Germinal center (tissue), 1 donor: ENCODE measurements around the gene THSD4.
"Not testable (repeated sequence)": the region's sequence is repeated elsewhere in the genome, so short reads cannot be mapped to it uniquely, and the experiment has no call there.

Experiments
- DNase-seq: peaks from one replicate; pipeline ENCODE4 v3.0.0; 2012; ENCODE audit warnings: mixed read lengths, low spot score

THSD4 gene

DNA sequence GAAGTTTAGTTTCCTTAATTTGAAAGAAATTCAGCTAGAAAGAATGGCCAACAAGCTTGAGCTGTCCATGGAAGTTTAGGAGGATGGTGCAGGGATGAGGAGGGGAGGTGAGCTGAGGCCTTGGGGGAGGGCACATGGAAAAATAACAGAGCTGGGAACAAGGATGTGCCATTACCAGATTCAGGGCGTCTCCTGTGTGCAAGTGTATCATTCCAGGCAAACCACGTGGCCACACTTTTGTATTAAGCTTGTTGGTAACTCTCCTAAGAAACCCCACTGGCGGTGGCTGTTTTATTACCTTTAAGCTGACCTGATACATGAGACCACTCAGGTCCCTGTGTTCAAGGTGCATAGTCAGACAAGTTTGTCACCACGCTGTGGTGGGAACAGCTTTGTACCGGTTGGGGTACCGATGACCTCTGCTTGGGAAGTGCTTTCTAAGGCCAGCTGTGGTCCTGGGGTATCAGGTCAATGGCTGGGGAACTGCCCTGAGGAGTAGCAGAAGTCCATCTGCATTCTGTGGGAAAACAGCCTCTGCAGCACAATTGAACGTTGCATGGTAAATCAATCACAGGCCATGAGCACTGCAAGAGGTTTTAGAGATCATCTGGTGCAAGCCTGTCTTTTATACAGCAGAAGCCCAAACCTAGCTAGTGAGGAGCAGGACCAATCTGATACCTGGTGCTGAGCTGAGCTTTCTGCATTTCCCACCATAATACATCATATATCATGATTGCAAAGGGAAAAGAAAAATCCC lies 235.5 kb downstream of the THSD4 start:
- no peak for DNase-seq

DNA sequence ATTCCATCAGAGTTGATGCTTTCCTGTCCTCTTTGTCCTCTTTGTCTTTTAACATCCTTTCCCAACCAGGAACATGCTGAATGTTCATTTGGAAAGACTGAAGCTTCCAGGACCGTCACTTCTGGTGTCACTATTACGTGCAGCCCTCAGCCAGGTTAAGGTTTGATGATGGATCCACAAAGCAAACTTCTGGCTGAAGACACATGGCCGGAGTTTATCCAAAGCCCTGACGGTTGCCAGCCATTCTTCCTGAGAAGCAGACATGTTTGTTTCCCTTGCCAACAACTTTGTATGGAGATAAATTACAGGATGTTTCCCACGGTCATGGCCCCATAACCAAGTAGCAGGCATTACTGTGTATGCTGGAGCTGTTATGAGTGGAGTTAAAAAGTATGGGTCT lies 236.9 kb downstream of the THSD4 start:
- DNase-seq = no peak

DNA sequence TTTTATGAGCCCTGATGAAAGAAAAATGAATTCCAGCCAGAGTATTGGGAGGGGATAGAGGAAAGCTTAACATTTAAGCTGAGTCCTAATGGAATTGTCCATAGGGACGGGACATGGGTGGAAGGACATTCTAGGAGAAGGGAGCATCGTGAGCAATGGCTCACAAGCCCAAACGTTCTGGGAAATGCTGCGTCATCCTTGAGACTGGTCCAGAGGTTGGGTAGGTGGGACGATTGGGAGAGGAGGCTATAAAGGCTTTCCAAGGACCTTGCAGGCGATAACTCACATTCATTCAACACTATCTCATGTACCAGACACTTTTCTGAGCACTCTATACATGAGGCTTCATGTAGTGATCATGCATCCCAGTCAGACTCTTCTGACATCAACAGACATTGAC lies 237.5 kb downstream of the THSD4 start:
- no peak for DNase-seq

DNA sequence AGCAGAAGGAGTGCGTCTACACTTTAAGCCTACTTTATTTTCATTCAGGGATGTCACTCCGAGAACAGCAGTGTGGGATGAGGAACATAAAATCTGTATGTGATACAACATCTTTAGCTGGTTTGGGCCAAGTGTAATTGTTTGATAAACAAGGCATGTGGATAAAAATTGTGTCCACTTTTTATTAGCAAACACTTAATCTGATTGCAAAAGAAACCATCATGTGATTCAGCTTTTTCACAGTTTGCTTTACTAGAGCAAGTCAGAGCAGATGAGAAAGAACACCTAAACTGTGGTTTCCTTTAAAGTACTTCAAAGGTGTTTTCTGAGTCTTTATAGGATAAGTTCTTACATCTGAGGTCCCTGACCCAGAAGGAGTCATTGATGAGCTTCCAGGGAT lies 237.9 kb downstream of the THSD4 start:
- DNase-seq = no peak

DNA sequence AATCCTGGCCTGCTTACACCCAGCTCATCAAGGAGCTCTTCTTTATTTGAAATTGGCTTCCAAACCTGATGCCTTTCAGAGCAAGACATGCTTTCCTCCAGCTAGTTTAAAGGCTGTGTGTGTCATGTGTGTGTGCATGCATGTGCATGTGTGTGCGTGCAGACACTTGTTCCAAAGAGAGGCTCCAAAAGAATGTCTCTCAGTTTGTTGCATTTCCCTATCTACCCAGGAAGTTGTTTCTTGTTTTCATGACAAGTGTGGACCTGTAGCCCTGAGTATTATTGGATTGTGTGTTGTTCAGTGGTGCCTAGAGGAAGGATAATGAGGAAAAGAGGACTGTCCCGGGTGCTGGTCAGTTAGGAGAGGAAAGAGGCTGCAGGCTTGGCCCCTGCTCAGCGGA lies 240.0 kb downstream of the THSD4 start:
- no peak for DNase-seq

DNA sequence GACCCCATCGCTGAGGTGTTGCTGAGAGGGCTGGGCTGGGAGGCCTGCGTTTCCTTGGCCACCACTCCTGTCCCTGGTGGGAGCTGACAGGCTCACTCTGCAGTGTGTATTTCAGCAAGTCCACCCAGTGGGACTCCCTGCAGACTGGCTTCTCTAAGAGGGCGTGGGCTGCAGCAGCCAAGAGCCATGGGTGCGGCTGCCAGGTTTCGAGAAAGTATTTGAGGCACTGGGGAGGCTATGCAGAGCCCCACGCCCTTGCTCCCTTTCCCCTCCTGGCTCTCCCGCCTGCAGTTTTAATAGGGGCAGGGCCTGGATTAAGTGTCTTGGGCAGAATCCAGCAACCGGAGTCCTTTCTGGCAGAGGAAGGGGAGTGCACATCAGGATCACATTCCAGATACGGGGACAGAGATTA lies 242.1 kb downstream of the THSD4 start:
- DNase-seq = no peak

DNA sequence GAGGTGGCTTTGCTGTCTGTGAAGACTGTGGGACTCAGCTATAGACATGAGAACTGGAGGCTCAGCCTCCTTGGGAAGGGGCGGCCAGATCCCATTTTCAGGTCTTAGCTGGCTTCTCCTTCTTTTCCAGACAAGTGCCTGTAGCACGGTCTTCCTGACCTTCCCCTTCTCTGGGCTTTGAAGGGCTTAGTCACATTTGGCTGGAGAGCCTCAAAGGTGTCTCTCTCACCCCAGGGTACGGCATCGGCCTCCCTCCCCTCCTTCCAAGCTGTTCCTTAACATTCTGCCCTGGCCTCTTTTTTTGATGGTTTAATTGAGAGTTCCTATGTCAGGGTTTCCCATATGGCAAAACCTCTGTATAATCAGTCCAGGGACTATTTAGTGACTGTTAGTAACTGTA lies 242.7 kb downstream of the THSD4 start:
- no peak for DNase-seq

DNA sequence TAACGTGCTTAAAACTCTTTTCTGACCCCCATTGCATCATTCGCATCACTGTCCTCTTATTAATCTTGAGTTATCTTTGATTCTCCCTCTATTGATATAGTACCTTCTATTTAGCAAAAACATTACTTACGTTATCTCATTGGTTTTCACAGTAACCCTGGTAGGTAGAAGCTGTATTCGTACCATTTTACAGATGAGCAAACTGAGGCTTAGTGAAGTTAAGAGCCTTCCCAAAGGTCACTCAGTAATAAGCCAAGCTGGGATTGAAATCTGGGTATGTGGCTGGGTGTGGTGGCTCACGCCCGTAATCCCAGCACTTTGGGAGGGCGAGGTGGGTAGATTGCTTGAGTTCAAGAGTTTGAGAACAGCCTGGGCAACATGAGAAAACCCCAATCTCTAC lies 244.0 kb downstream of the THSD4 start:
- DNase-seq = no peak

DNA sequence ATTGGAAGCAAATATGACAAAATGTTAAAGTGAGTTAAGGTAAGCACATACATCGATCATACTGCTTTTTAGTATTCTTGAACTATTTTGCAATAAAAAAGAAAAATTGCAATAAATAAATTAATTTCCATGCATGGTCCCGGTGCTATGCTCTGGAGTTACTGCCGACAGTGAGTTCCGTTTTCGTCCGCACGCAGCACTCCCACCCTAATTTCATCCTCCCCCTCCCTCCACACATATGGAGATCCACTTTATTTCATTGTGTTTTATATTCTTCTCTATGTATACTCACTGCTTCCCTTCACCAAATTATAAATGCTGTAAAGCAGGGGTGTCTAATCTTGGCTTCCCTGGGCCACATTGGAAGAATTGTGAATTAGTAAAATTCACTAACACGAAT lies 247.3 kb downstream of the THSD4 start:
- no peak for DNase-seq

DNA sequence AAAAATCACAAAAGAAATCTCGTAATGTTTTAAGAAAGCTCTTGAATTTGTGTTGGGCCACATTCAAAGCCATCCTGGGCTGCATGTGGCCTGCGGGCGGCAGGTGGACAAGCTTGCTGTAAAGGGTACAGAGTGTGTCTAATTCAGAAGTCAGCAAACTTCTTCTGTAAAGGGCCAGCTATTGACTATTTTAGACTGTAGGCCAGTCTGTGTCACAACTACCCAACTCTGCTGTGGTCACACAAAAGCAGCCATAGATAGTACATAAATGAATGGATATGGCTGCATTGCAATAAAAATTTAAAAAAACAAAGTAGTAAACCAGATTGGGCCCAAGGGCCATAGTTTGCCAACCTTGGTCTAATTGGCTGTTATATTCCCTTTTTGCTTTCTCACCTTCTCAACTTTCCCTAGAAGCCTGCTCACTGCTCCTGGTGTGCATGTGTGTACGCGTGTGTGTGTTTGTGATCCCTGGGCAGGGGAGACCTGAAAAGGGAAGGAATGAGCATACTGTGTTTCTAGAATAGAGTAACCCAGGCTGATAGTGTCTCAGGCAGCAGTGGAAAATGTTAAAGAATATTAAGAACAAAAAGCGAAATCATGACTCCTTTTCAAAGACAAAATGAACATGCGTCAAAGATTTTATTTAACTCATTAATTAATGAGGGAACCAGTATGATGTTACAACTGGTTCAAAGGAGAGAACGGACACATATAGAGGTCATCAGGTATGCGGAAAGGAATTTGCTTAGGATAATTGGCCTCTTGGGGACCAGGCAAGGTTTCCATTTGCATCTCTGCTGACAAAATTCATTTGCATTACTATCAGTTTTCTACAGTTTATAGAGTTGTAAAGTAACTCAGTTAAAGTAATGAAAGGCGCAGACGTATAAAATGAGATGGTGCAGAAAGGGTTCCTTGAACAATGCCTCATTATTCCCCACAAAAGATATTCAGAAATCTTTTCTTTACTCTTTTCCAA lies 248.0 kb downstream of the THSD4 start:
- no peak for DNase-seq

DNA sequence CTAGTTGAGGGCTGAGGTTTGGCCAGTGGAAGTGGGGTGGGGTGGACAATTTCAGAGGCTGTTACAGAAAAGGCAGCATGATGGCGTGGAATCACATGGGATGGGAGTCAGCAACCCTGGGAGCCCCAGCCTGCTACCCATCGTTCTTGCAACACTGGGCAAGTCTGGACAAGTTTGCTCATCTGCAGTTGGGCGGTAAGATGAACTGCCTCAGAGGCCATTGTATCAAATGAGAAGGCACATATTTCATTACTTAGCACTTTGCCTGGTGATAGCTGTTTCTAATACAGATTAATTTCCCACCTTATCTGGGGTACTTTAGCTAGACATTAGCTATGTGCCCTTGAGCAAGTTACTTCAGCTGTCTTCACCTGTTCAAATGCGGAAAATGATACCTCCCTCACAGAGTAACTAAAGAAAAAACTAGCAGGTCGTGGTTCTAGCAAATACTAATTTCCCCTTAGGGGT lies 248.9 kb downstream of the THSD4 start:
- DNase-seq = no peak

DNA sequence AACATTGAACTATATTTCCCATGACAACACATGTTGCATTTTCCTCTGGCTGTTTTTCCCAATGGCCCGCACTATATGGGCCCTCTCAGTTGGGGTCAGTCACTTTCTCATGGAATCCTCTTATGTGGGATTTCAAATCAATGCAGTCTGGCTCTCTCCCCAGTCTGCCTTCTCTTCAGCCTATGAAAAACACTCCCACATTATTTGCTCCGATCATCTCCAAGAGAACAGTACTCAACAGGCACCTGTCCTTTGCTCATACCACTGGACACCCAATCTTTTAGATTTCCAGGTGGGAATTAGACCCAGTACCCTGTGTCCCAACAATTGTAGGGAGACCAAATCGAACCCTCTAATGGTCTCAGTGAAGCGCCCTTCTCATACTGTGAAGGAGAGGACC lies 251.3 kb downstream of the THSD4 start:
- DNase-seq = no peak

DNA sequence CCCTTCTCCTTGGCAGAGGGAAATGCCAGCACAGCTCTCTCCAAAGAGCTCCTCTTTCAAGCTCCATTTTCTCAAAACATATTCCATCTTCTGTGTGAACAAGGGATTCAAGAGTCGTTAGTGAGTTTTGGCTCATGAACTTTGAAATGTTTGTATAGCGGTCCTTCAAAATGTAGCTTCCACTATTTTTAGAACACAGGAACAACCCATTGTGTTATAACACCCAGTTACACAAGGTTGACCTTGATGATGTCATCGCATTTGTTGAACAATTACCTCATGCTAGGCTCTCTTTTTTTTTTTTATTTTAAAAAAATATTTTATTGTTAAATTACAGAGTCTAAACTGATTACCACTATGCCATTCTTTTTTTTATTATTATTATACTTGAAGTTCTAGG lies 251.7 kb downstream of the THSD4 start:
- DNase-seq = no peak

DNA sequence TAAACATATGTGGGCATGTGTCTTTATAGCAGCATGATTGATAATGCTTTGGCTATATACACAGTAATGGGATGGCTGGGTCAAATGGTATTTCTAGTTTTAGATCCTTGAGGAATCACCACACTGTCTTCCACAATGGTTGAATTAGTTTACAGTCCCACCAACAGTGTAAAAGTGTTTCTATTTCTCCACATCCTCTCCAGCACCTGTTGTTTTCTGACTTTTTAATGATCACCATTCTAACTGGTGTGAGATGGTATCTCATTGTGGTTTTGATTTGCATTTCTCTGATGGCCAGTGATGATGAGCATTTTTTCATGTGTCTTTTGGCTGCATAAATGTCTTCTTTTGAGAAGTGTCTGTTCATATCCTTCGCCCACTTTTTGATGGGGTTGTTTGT lies 252.5 kb downstream of the THSD4 start:
- not testable (repeated sequence) for DNase-seq

DNA sequence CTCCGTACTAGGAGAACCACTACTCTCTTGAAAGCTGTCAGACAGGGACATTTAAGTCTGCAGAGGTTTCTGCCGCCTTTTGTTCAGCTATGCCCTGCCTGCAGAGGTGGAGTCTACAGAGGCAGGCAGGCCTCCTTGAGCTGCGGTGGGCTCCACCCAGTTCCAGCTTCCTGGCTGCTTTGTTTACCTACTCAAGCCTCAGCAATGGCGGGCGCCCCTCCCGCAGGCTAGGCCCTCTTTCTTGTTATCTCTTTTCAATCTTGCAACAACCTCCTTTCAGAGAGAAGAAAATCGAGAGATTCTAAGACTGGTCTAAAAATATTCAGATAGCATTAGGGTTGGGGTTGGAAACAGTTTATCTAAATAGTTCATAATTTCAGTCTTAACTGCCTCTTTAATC lies 257.5 kb downstream of the THSD4 start:
- not testable (repeated sequence) for DNase-seq

DNA sequence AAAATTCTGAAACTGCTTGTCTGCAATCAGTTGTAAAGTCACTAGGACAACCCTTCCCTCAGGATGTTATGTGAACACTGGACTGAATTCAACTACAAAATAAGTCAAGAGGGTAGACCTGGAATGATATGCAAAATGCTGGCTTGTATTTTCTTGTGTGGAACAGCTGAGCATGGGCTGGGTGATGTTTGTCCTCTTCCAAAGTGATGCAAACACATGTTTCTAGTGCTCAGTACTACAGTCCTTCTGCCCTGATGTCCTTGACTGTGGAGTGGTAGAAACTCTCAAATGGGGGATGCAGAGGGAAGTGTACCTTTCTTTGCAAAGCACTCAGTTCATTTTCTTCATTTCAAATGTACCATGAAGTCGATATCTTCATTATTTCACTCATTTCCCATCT lies 258.6 kb downstream of the THSD4 start:
- DNase-seq = no peak

DNA sequence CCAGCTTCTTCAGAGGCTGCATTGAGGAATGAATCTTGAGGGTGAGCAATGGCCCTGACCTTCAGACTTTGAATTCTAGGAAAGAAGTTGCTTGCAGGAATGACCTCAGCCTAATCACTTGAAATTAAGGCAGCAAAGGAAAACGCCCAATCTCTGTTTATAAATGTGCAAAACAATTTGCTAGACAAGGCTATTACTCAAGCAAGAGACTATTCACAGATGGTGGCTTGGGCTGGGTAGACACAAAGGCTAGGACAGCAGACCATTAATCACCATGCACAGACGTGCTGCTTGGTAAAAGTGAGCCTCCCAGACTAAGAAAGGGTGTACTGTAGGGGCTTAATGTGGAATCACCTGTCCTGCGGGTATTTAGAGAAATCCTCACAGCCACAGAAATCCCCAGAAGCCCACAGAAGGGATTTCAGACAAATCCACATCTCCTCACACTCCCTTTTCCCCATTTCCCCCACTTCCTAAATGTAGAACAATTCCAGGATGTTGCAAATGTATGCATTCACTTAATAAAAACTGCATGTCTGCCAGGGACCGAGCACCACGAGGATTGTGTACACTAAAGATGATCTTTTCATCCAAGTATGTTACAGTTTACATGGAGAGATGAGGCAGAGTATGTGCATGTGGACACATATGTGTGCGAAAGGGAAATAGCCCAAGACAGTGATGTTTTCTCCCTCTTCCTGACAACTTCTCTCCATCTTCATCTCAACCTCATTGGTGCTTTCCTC lies 259.5 kb downstream of the THSD4 start:
- no peak for DNase-seq

DNA sequence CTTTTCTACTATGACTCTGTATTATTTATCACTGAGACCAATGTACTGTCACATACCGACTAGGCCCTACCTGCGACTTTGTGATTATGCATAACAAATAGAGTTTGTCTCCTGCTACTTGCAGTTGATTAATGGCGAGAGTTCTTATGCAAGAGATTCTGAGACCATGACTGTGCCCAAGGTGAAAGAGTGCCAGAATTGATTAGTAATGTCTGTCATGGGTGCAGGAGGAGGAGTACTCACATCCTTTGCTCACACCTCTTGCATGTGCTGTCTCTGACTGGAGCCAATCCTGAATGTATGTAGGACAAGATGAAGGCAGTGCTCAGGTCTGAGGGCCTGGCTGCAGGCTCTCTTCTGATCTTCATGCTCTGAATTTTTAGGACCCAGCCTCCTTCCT lies 260.7 kb downstream of the THSD4 start:
- DNase-seq = no peak

DNA sequence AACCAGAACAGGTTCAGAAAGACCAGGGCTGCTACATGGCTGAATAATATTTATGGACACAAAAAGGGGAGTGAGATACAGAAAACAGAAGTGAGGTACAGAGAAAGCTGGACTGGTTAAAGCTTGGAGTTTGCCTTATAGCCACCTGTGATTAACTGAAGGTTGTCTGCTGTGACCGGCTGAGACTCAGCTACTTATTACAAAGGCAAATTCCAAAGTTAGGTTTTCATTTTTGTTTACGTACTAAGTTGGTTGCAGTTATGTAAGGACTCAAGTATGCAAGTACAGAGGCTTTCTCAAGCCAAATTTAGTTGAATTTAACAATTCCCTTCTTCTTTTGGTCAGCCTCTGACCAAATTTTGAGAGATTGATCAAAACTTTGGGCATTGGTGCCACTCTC lies 264.6 kb downstream of the THSD4 start:
- no peak for DNase-seq

DNA sequence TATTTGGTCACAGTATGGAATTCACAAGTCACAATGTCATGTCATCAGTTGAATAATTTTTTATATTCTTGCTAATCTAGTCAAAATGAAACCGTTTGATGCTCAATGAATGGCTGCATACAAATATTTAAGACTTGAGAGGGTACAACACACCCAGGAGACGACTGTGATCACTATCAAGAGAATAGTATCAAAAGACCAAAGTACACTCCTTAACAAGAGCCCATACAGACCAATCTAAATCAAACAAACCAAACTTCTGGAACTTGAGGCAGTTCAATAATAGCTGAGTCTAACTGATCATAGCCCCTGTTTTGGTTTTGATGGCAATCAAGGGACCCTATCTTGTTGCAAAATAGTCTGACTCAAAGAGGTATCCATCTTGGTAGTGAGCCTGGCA lies 265.1 kb downstream of the THSD4 start:
- no peak for DNase-seq

DNA sequence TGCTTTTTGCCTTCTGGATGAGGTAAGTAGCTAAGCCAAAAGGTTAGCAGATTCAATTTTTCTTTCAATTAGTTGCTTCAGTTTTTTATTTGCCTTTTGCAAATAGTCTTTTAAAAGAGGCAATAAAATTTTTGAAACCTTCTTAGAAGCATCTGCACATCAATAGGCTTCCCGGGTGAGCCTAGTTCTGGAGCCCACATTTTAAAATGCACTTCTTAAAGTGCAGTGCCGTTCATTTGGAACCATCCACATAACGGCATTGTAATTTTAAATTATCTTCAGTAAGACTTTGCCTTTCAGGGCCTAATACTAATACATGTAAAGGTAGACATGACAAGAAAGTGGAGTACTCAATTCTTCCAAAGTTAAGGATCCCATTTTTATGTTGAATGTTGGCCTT lies 269.2 kb downstream of the THSD4 start:
- DNase-seq = no peak

DNA sequence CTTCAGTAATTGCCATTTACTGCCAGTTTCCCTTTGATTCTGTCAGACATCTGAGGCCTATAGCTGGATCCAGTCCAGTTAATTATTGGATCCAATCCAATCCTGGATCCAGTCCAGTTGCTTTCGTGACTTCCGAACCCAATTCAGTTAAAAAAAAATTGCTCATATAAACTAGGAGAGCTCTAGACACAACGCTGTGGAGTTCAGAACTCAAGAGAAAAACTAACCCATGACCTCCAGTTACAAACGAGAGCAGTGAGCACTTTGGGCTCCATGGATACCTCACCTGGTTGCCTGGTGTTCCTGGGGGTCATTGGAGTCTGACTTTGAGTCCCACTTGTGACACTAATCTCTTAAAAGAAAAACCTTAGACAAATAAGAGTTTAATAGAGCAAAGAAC lies 269.8 kb downstream of the THSD4 start:
- DNase-seq = no peak

DNA sequence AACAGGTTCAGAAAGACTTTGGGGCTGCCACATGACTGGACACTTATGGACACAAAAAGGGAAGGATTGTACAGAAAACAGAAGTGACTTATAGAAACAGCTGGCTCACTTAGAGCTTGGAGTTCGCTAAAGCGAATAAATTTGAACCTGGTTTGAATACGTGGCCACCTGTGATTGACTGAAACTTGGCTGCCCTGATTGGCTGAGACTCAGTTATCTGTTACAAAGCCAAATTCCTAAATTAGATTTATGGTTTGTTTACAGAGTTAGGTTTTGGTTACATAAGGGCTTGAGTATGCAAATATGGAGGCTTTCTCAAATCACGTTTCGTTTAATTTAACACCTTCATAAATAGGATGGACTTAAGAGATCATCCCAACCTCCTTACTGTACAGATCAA lies 270.2 kb downstream of the THSD4 start:
- DNase-seq = no peak
